ENCODE data around the gene TTC9. TPM values are rescaled to one million over a fixed set of nuclear protein-coding genes. Genes with fewer than 3 reads are reported as not detected.
A peak's percentile ranks its signal among the peaks of the same experiment; 100 is the strongest.

TTC9 gene
- total and polyA plus RNA-seq, 9 of the 15 experiments (the other 6 are each of a cell fraction or from before 2014, with no cell fraction given): 0.07 TPM; not detected in 8

DNA sequence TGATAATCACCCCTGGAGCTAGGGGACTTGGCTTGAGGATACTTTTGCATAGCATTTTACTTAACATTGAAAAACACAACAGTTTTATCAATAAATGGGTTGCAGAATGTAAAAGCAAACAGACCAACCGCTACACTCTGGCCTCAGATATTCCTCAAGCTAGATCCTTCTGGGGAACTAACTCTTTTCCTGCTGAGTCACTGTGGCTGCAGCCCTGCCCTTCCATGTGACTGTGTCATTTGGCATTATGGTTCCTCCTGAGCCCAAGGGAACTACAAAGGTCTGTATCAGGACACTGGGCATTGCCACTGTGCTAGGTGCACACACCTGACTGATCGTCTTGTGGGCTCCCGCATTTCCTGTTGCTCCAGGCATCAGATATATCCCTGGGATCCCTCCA is 56.6 kb downstream of the TTC9 start (continued):
- TF ChIP-seq, protein P1, sequence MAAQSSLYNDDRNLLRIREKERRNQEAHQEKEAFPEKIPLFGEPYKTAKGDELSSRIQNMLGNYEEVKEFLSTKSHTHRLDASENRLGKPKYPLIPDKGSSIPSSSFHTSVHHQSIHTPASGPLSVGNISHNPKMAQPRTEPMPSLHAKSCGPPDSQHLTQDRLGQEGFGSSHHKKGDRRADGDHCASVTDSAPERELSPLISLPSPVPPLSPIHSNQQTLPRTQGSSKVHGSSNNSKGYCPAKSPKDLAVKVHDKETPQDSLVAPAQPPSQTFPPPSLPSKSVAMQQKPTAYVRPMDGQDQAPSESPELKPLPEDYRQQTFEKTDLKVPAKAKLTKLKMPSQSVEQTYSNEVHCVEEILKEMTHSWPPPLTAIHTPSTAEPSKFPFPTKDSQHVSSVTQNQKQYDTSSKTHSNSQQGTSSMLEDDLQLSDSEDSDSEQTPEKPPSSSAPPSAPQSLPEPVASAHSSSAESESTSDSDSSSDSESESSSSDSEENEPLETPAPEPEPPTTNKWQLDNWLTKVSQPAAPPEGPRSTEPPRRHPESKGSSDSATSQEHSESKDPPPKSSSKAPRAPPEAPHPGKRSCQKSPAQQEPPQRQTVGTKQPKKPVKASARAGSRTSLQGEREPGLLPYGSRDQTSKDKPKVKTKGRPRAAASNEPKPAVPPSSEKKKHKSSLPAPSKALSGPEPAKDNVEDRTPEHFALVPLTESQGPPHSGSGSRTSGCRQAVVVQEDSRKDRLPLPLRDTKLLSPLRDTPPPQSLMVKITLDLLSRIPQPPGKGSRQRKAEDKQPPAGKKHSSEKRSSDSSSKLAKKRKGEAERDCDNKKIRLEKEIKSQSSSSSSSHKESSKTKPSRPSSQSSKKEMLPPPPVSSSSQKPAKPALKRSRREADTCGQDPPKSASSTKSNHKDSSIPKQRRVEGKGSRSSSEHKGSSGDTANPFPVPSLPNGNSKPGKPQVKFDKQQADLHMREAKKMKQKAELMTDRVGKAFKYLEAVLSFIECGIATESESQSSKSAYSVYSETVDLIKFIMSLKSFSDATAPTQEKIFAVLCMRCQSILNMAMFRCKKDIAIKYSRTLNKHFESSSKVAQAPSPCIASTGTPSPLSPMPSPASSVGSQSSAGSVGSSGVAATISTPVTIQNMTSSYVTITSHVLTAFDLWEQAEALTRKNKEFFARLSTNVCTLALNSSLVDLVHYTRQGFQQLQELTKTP (IDR thresholded peaks at IDR 0.05; ENCODE audit: low read depth in 1 of 2, partially characterized antibody in 2 of 2): no peak
- TF ChIP-seq SP2 (IDR thresholded peaks at IDR 0.05; ENCODE audit: extremely low read depth, low read depth, low read length, poor library complexity, severe bottlenecking) (no peak), NR4A1 (CRISPR knock-in tag; IDR thresholded peaks at IDR 0.05) (no peak), NR4A1 (tag; IDR thresholded peaks at IDR 0.05) (0 out of 2 replicates have a peak, but pooled peaks have one; percentile 63), DPF2 (IDR thresholded peaks at IDR 0.05) (0 out of 2 replicates have a peak, but pooled peaks have one; percentile 21), ZBTB17 (CRISPR knock-in tag; IDR thresholded peaks at IDR 0.05) (0 out of 2 replicates have a peak, but pooled peaks have one; percentile 28), PHF20 (IDR thresholded peaks at IDR 0.05; ENCODE audit: partially characterized antibody) (no peak), TSC22D4 (tag; IDR thresholded peaks at IDR 0.05) (no peak), BACH1 (tag; IDR thresholded peaks at IDR 0.05) (peak; percentile 86), HLTF (IDR thresholded peaks at IDR 0.05) (no peak), HMGN3 (IDR thresholded peaks at IDR 0.05; ENCODE audit: borderline replicate concordance, extremely low read depth, insufficient read length, low read depth, low read length) (no peak)
- TF ChIP-seq, protein P2, sequence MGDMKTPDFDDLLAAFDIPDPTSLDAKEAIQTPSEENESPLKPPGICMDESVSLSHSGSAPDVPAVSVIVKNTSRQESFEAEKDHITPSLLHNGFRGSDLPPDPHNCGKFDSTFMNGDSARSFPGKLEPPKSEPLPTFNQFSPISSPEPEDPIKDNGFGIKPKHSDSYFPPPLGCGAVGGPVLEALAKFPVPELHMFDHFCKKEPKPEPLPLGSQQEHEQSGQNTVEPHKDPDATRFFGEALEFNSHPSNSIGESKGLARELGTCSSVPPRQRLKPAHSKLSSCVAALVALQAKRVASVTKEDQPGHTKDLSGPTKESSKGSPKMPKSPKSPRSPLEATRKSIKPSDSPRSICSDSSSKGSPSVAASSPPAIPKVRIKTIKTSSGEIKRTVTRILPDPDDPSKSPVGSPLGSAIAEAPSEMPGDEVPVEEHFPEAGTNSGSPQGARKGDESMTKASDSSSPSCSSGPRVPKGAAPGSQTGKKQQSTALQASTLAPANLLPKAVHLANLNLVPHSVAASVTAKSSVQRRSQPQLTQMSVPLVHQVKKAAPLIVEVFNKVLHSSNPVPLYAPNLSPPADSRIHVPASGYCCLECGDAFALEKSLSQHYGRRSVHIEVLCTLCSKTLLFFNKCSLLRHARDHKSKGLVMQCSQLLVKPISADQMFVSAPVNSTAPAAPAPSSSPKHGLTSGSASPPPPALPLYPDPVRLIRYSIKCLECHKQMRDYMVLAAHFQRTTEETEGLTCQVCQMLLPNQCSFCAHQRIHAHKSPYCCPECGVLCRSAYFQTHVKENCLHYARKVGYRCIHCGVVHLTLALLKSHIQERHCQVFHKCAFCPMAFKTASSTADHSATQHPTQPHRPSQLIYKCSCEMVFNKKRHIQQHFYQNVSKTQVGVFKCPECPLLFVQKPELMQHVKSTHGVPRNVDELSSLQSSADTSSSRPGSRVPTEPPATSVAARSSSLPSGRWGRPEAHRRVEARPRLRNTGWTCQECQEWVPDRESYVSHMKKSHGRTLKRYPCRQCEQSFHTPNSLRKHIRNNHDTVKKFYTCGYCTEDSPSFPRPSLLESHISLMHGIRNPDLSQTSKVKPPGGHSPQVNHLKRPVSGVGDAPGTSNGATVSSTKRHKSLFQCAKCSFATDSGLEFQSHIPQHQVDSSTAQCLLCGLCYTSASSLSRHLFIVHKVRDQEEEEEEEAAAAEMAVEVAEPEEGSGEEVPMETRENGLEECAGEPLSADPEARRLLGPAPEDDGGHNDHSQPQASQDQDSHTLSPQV (IDR thresholded peaks at IDR 0.05): peak; percentile 62
- TF ChIP-seq, protein P3, sequence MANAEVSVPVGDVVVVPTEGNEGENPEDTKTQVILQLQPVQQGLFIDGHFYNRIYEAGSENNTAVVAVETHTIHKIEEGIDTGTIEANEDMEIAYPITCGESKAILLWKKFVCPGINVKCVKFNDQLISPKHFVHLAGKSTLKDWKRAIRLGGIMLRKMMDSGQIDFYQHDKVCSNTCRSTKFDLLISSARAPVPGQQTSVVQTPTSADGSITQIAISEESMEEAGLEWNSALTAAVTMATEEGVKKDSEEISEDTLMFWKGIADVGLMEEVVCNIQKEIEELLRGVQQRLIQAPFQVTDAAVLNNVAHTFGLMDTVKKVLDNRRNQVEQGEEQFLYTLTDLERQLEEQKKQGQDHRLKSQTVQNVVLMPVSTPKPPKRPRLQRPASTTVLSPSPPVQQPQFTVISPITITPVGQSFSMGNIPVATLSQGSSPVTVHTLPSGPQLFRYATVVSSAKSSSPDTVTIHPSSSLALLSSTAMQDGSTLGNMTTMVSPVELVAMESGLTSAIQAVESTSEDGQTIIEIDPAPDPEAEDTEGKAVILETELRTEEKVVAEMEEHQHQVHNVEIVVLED (CRISPR knock-in tag; IDR thresholded peaks at IDR 0.05): no peak
- TF ChIP-seq, protein P4, sequence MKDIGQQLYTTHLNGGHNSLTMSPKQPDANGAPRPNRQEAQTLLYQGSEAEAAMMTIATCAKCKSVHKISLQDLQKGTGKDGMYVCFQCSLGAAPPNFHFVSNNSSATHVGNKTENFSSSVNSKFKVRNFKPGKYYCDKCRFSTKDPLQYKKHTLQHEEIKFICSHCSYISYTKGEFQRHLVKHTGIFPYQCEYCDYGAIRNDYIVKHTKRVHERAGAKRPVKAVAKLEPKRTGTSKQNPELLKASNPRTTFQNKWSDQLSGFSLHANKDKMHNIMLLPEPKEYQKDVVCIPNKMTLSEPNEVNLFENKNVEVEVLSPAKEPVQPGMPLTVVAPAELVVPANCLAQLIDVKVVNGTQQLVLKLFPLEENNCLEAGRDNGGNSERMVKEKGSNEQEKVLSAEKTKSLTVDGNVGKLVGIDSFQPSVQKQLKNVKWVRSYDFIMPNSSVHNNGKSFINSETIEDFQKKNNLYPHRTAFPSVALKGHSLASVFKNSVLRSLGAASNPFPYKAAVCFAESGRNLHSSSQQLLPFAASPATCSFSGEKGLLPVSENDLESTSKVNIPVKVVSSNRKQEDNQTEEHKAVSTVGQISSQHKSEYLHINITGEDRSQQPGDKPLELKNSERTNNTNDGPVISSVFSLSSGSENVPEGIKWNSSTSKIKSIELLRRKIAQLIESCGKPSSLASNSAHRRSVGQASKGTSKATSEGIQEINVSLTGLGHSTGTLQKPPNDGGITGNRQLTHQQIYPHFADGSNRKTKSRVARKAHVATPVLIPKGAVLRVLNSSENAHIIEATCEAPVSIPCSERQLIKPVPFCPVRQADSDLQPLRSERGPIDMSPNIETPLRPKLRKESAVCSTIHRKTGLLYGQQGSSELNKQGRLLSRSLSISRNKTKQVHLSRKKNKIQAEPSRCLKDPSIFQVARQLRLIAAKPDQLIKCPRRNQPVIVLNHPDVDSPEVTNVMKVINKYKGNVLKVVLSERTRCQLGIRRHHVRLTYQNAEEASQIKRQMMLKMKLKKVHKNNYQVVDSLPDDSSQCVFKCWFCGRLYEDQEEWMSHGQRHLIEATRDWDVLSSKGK (CRISPR knock-in tag; IDR thresholded peaks at IDR 0.05): no peak
